Kidney epithelial cell (primary cell): ENCODE data around the gene ERG. TPM values are rescaled to one million over a fixed set of nuclear protein-coding genes. Genes with fewer than 3 reads are reported as not detected.

Source experiments
- DNase-seq: peaks from one replicate; pipeline ENCODE4 v3.0.0-alpha.2; 2010; ENCODE audit warnings: low read depth
- H3K27me3 ChIP-seq: 2 replicates; pipeline ENCODE4 v1.6.0; 2011; ENCODE audit warnings: low read length; ENCODE audit not compliant: control insufficient read depth, insufficient read depth
- H3K36me3 ChIP-seq: 2 replicates; pipeline ENCODE4 v1.5.1; 2011; ENCODE audit warnings: low read length; ENCODE audit not compliant: control insufficient read depth, insufficient read depth
- H3K4me3 ChIP-seq: 2 replicates; pipeline ENCODE4 v1.5.1; 2011; ENCODE audit warnings: low read depth, mild to moderate bottlenecking, control low read depth, low read length
- total RNA-seq: library from RNA; depleted of rRNA; stranded (reverse); fragments of >200 nt; gene quantifications from 2 replicates; pipeline ENCODE4 v1.2.3, GENCODE V29; 2015
- TF ChIP-seq, protein P1 (sequence below): IDR thresholded peaks from 2 replicates; pipeline ENCODE4 v1.5.1; 2011; ENCODE audit warnings: mild to moderate bottlenecking, moderate library complexity, low read length, control low read depth, inconsistent platforms; ENCODE audit not compliant: insufficient read depth, poor library complexity, severe bottlenecking

The ERG gene
- total RNA-seq, 1 donor from 2014 or later: 0.29 TPM

GRCh38 chr21:38520511-38520910 lies 22.2 kb upstream of the ERG start:
- H3K27me3 ChIP-seq: peaks cover 2% of the 10 kb centered on the region

DNA sequence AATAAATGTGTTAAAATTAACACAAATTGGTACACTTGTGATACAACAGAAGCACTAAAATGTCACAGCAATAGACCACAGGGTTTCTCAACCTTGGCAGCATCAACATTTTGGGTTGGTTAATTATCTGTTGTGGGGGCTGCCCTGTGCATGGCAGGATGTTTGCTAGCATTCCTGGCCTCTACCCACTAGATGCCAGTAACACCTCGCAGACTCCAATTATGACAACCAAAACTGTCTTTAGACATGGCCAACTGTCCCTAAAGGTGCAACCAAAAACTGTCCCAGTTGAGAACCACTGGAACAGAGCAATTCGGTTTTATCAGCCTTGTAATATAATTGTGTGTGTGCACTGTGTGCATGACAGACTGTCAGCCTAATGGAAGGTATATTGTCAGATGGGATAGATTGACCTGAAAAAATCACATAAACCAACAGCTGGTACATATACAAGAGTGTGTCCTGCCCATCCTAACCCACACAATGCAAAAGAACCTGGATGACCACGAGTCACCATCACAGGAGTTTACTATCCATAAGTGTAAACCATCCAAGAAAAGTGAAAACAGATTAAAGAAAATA lies 13.5 kb upstream of the ERG start:
- no peaks in the 10 kb centered on the region for H3K36me3 ChIP-seq
- no peak for DNase-seq
- no peaks in the 10 kb centered on the region for H3K27me3 ChIP-seq
- TF ChIP-seq, protein P1, sequence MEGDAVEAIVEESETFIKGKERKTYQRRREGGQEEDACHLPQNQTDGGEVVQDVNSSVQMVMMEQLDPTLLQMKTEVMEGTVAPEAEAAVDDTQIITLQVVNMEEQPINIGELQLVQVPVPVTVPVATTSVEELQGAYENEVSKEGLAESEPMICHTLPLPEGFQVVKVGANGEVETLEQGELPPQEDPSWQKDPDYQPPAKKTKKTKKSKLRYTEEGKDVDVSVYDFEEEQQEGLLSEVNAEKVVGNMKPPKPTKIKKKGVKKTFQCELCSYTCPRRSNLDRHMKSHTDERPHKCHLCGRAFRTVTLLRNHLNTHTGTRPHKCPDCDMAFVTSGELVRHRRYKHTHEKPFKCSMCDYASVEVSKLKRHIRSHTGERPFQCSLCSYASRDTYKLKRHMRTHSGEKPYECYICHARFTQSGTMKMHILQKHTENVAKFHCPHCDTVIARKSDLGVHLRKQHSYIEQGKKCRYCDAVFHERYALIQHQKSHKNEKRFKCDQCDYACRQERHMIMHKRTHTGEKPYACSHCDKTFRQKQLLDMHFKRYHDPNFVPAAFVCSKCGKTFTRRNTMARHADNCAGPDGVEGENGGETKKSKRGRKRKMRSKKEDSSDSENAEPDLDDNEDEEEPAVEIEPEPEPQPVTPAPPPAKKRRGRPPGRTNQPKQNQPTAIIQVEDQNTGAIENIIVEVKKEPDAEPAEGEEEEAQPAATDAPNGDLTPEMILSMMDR: no peak
- no peak overlapping the region for H3K4me3 ChIP-seq

More at GRCh38 chr21:38520511-38520910, 22.2 kb upstream of the ERG start:
- no peak overlapping the region for H3K4me3 ChIP-seq
- TF ChIP-seq, protein P1: no peak
- DNase-seq: no peak
- no peaks in the 10 kb centered on the region for H3K36me3 ChIP-seq

DNA sequence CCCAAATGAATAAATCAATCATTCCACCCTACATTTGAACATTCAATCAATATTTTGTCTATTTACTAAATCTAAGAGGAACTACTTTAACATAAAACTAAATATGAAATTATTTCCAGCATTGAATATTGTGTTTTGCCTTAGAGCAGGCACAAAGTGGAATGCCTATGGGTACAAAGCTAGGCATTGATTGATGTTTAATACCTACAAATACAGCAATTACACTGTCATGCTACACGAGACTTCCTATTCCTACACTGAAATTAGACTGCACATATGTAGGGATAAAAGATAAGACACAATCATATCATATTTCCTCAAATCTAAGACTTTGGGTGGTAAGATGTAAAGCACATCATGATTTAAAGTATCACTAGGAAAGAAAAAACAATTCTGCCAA lies 12.9 kb upstream of the ERG start:
- H3K4me3 ChIP-seq: no peak overlapping the region
- TF ChIP-seq, protein P1: no peak
- H3K36me3 ChIP-seq: no peaks in the 10 kb centered on the region
- no peak for DNase-seq
- no peaks in the 10 kb centered on the region for H3K27me3 ChIP-seq

DNA sequence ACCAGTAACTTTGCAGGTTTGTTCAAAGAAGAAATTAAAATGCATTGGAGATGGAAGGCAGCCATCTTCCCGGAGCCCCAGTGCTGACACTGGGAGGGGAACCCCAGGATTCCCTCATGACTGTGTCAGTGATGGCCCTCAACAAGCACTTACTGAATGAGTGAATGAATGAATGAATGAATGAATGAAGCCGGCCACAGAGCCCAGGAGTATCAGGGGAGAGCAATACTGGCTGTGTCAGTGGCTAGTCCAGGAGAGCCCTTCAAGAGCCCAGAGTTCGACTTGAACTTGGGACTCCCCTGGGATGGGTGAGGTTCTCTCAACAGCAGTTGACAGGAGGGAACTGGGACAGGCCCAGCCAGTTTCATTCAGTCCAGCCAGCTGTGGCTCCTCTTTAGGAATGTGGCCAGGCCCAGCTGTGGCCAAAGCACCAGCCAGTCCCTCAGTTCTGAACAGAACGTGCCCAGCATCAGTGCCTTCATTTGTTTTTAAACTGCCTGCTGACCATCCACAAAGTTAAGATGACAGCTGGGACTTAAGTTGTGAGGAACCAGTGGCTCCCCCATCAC lies 9.2 kb upstream of the ERG start:
- TF ChIP-seq, protein P1: no peak
- Histone ChIP-seq H3K36me3 (no peaks in the 10 kb centered on the region), H3K27me3 (no peaks in the 10 kb centered on the region), H3K4me3 (no peak overlapping the region)
- no peak for DNase-seq

DNA sequence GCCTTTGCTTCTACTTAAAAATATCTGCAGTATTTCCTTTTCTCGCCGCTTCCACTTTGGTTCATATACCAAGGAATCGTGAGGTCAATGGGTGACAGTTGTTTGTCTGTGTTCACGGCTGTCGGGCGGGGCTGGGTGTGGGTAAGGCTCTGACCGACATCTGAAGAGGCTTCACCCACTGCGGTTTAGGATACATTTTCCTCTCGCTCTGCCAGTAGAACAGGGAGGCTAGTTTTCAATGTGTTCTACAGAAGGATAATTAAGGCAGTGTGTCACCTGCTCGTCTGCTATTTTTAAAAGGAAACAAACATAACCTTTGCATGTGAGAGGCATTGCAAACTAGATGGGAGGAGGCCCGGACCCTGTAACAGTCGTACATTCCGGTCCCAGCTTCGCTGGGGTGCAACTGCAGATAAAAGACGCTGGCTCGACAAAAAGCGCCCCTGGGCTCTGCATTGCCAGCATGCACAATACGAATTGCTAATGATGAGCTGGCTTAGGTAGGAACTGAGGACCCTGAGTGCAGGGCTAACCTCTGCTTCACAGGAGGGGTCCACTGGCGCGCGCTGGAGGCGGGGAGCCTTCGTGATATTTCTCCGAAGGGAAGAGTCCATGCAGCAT lies 8.5 kb upstream of the ERG start:
- Histone ChIP-seq H3K4me3 (no peak overlapping the region), H3K27me3 (no peaks in the 10 kb centered on the region), H3K36me3 (no peaks in the 10 kb centered on the region)
- TF ChIP-seq, protein P1: no peak
- no peak for DNase-seq
